ENCODE data around the gene BAIAP2.

BAIAP2 gene

GRCh38 chr17:81157848-81158687 lies 123.1 kb downstream of the BAIAP2 start:
- H3K79me2 ChIP-seq (ENCODE audit: insufficient read depth, low read length): no peaks in the 10 kb centered on the region

GRCh38 chr17:81158688-81159590 lies 124.0 kb downstream of the BAIAP2 start:
- Histone ChIP-seq H3K9ac (ENCODE audit: low read length) (no peak overlapping the region), H3K27me3 (ENCODE audit: low read length) (no peaks in the 10 kb centered on the region), H3K36me3 (ENCODE audit: low read length) (no peaks in the 10 kb centered on the region), H4K20me1 (ENCODE audit: low read depth, low read length) (no peaks in the 10 kb centered on the region), H3K4me3 (ENCODE audit: insufficient read depth, low read length, poor library complexity, severe bottlenecking) (no peak overlapping the region), H3K4me2 (ENCODE audit: low read depth, low read length, poor library complexity, severe bottlenecking) (no peak overlapping the region), H2AFZ (ENCODE audit: low read depth, low read length, severe bottlenecking) (no peak overlapping the region), H3K9me3 (ENCODE audit: insufficient read depth, low read length) (no peaks in the 10 kb centered on the region), H3K79me2 (ENCODE audit: insufficient read depth, low read length) (no peaks in the 10 kb centered on the region), H3K9me2 (replicated peaks; ENCODE audit: insufficient read depth, low read length) (no peaks in the 10 kb centered on the region), H3K27ac (ENCODE audit: low read depth, low read length) (no peak overlapping the region), H3F3A (ENCODE audit: insufficient read depth) (no peaks in the 10 kb centered on the region)
- TF ChIP-seq EZH2phosphoT487 (conservative IDR thresholded peaks at IDR 0.05; ENCODE audit: low read length) (no peak), CTCF (IDR thresholded peaks at IDR 0.05; ENCODE audit: insufficient read depth, low read length, poor library complexity, severe bottlenecking) (no peak)

More at GRCh38 chr17:81157848-81158687, 123.1 kb downstream of the BAIAP2 start:
- Histone ChIP-seq H3K36me3 (ENCODE audit: low read length) (no peaks in the 10 kb centered on the region), H3K4me3 (ENCODE audit: insufficient read depth, low read length, poor library complexity, severe bottlenecking) (no peak overlapping the region), H3K9me3 (ENCODE audit: insufficient read depth, low read length) (no peaks in the 10 kb centered on the region), H3F3A (ENCODE audit: insufficient read depth) (no peaks in the 10 kb centered on the region), H3K27ac (ENCODE audit: low read depth, low read length) (no peak overlapping the region), H3K9me2 (replicated peaks; ENCODE audit: insufficient read depth, low read length) (no peaks in the 10 kb centered on the region), H4K20me1 (ENCODE audit: low read depth, low read length) (no peaks in the 10 kb centered on the region), H2AFZ (ENCODE audit: low read depth, low read length, severe bottlenecking) (no peak overlapping the region), H3K4me2 (ENCODE audit: low read depth, low read length, poor library complexity, severe bottlenecking) (no peak overlapping the region), H3K9ac (ENCODE audit: low read length) (no peak overlapping the region), H3K27me3 (ENCODE audit: low read length) (no peaks in the 10 kb centered on the region)
- TF ChIP-seq EZH2phosphoT487 (conservative IDR thresholded peaks at IDR 0.05; ENCODE audit: low read length): no peak
- no peak for TF ChIP-seq CTCF (IDR thresholded peaks at IDR 0.05; ENCODE audit: insufficient read depth, low read length, poor library complexity, severe bottlenecking)

- no peaks in the 10 kb centered on the region for H3K79me2 ChIP-seq (ENCODE audit: insufficient read depth, low read length)
- H3K4me3 ChIP-seq (ENCODE audit: insufficient read depth, low read length, poor library complexity, severe bottlenecking): no peak overlapping the region
- no peaks in the 10 kb centered on the region for H3K27me3 ChIP-seq (ENCODE audit: low read length)
- H3F3A ChIP-seq (ENCODE audit: insufficient read depth): no peaks in the 10 kb centered on the region
- H3K9me3 ChIP-seq (ENCODE audit: insufficient read depth, low read length): no peaks in the 10 kb centered on the region
- no peak overlapping the region for H3K4me2 ChIP-seq (ENCODE audit: low read depth, low read length, poor library complexity, severe bottlenecking)
- TF ChIP-seq CTCF (IDR thresholded peaks at IDR 0.05; ENCODE audit: insufficient read depth, low read length, poor library complexity, severe bottlenecking): no peak
- no peak for TF ChIP-seq EZH2phosphoT487 (conservative IDR thresholded peaks at IDR 0.05; ENCODE audit: low read length)
- H3K36me3 ChIP-seq (ENCODE audit: low read length): no peaks in the 10 kb centered on the region
- no peaks in the 10 kb centered on the region for H3K9me2 ChIP-seq (replicated peaks; ENCODE audit: insufficient read depth, low read length)
- H3K27ac ChIP-seq (ENCODE audit: low read depth, low read length): no peak overlapping the region
- H3K9ac ChIP-seq (ENCODE audit: low read length): no peak overlapping the region
- H4K20me1 ChIP-seq (ENCODE audit: low read depth, low read length): no peaks in the 10 kb centered on the region
- no peak overlapping the region for H2AFZ ChIP-seq (ENCODE audit: low read depth, low read length, severe bottlenecking)
Measured at GRCh38 chr17:81159611-81160265, 124.8 kb downstream of the BAIAP2 start.

Data from SU-DHL-6 (cell line).